ENCODE measurements around the gene C1orf122. TPM values are rescaled to one million over a fixed set of nuclear protein-coding genes. Genes with fewer than 3 reads are reported as not detected.

C1orf122 gene
- total and polyA plus RNA-seq, 2 of the 4 experiments (the other 2 are of a cell fraction): 2.0 to 13.6 TPM

DNA sequence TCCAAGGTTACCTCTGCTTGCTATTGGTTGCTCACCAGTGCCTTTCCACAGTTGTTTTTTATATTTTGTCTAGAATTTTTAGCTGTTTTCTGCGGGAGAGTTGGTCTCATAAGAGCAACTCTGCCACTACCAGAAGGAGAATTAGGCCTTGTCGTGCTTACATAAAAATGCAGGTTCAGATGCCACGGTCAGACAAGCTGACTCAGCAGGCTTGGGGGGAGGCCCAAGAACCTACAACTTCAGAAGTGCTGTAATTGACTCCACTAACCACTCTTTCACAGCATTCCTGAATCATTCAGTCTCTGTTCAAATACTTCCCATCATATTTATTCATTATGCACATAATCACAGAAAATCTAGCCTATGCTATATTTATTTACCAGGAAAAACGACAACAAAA is 23.5 kb downstream of the C1orf122 start:
- no peak overlapping the region for H4K91ac ChIP-seq (ENCODE audit: insufficient read depth, low read depth, low read length)
- CTCF ChIA-PET: no interaction called here
- in situ Hi-C loops (cut with MboI; ENCODE audit: low sequenced_read_pairs) (no loop called here), dilution Hi-C loops (cut with HindIII; ENCODE audit: low sequenced_read_pairs, unreplicated experiment) (no loop called here), intact Hi-C loops (cut with micrococcal nuclease) (no loop called here)
- H3K9ac ChIP-seq (ENCODE audit: low read depth, low read length): no peak overlapping the region
- H3K4ac ChIP-seq (ENCODE audit: low read depth, low read length): no peak overlapping the region
- no peak overlapping the region for H3K14ac ChIP-seq (replicated peaks; ENCODE audit: low read depth, low read length)
- POLR2A ChIA-PET (ENCODE audit: unreplicated experiment): no interaction called here
- WGBS, 2 experiments (ENCODE audit: extremely low coverage in 2 of 2, insufficient read length in 1 of 2): no CpG with 5 or more reads among the region's 4 CpGs
- no peaks in the 10 kb centered on the region for H4K20me1 ChIP-seq (ENCODE audit: insufficient read depth, low read length)
- no peak overlapping the region for H2AFZ ChIP-seq (replicated peaks; ENCODE audit: low read length, poor library complexity)
- H4K8ac ChIP-seq (ENCODE audit: low read depth in 2 of 2, low read length in 2 of 2): no peak overlapping the region
- no peak overlapping the region for H2AK9ac ChIP-seq (replicated peaks; ENCODE audit: low read depth, low read length, poor library complexity)
- H3K56ac ChIP-seq (ENCODE audit: extremely low read depth, insufficient read depth, low read length): no peak overlapping the region
- peaks cover 0 to 6% of the 10 kb centered on the region in 2 experiments; a peak in 1 of 4 replicates for H3K79me1 ChIP-seq (ENCODE audit: low read depth in 1 of 2, low read length in 2 of 2)
- H3K36me3 ChIP-seq (ENCODE audit: control insufficient read depth, insufficient read depth, low read length): peaks cover 37% of the 10 kb centered on the region
- H2BK20ac ChIP-seq (ENCODE audit: low read depth, low read length): no peak overlapping the region
- TF ChIP-seq MAFK (IDR thresholded peaks at IDR 0.05; ENCODE audit: low read depth, low read length) (peak; percentile 73), RCOR1 (IDR thresholded peaks at IDR 0.05; ENCODE audit: insufficient replicate concordance, low read length) (no peak)
- H3K4me1 ChIP-seq (ENCODE audit: control insufficient read depth, insufficient read depth, low read length): peaks cover under 1% of the 10 kb centered on the region; the same call in 1 of the 2 replicates
- no peaks in the 10 kb centered on the region for H3K9me1 ChIP-seq (ENCODE audit: insufficient read depth, low read length)
- no peak overlapping the region for H3K27ac ChIP-seq (ENCODE audit: insufficient read depth, low read length)
- no peak overlapping the region for H2BK120ac ChIP-seq (ENCODE audit: low read depth, low read length)
- DNase-seq: no peak
- H2BK5ac ChIP-seq (ENCODE audit: low read depth, low read length, poor library complexity, severe bottlenecking): no peak overlapping the region
- no peaks in the 10 kb centered on the region for H3K9me3 ChIP-seq (ENCODE audit: control insufficient read depth, insufficient read depth, low read length)
- no peak overlapping the region for H2AK5ac ChIP-seq (ENCODE audit: low read depth, low read length)
- no TSS peak for BruUV-seq (replicated peaks)
- H3K23ac ChIP-seq (ENCODE audit: low read depth, low read length): no peak overlapping the region
- H3K27me3 ChIP-seq (ENCODE audit: control insufficient read depth, insufficient read depth, low read length): no peaks in the 10 kb centered on the region
- no peak overlapping the region for H3K4me3 ChIP-seq (ENCODE audit: insufficient read depth, low read depth, low read length)
- H4K5ac ChIP-seq (ENCODE audit: low read depth, low read length): no peak overlapping the region
- no peak for ATAC-seq (ENCODE audit: low read depth)
- H3K18ac ChIP-seq (ENCODE audit: low read depth, low read length): no peak overlapping the region
- no peak overlapping the region for H2BK15ac ChIP-seq (ENCODE audit: low read depth, low read length)
- H3K4me2 ChIP-seq (ENCODE audit: low read depth, low read length): no peak overlapping the region
